H1 (cell line): ENCODE measurements around the gene GTF2F1. TPM values are rescaled to one million over a fixed set of nuclear protein-coding genes. Genes with fewer than 3 reads are reported as not detected.

ENCODE experiments used
- CTBP2 ChIP-seq: IDR thresholded peaks from 2 replicates; pipeline ENCODE4 v1.7.0; 2011; ENCODE audit warnings: borderline replicate concordance, mild to moderate bottlenecking, moderate library complexity, mixed read lengths, low read length; ENCODE audit not compliant: insufficient read depth, insufficient read length
- POLR2AphosphoS5 ChIP-seq: IDR thresholded peaks from 2 replicates; pipeline ENCODE4 v1.6.1; 2011; ENCODE audit warnings: low read depth, low read length
- polyA plus RNA-seq, 7 experiments: library from polyadenylated mRNA; depleted of rRNA in 3 of 7; stranded (reverse) in 5 of 7; unstranded in 2 of 7; fragments of >200 nt in 5 of 7; fragments of 200-250 nt in 2 of 7; gene quantifications; 1 replicate in 5 of 7; 2 replicates in 1 of 7; 4 replicates in 1 of 7; pipeline versions ENCODE4 v1.2.1 to v1.2.3, GENCODE V29; 2011 to 2013; ENCODE audit warnings: missing spikeins in 2 of 7, mixed read lengths in 2 of 7
- total RNA-seq: library from RNA; stranded (reverse); fragmentation: NEBNext Ultra II Directional; extraction: Animal tissue kit (Norgen Biotek cat#: 25700); gene quantifications from 2 replicates; pipeline ENCODE4 v1.2.1, GENCODE V29; 2021

The GTF2F1 gene
- total and polyA plus RNA-seq, 2 of the 8 experiments (the other 6 are each of a cell fraction or from before 2014, with no cell fraction given), result 29.3 to 56.3 TPM

DNA sequence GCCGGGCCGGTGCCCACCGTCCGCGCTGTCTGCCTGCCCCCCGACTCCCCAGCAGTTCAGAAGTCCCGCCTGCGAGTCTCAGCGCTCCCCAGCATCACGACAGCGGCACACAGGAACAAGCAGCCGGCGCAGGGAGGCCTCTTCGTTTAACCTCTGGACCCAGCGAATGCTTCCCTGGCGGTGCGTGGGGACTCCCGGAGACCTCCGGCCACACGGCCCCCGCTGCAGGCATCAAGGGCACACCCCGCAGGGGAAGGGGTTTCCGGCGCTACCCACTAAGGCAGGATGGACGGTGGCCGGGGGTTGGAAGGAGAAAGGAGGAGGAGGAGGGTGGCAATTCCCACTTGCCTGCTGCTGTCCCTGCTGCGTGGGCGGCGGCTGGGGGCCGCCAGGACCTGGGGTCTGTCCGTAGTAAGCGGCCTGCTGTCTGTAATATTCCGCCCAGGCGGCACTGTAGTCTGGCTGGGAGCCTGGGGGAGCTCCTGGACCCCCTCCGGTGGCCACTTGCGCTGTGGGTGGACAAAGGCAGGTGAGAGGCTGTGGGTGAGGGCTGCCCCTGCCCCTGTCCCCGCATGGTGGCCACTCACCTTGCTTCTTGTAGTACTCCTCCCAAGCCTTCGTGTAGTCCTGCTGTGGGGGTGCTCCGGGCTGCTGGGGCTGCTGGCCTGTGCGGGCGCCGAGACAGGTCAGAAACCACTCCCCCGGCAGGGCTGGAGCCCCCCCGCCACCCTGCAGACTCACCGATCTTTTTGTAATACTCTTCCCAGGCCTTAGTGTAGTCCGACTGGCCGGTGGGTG is 22.0 kb upstream of the GTF2F1 start (continued):
- no peak for TF ChIP-seq CTBP2
- no peak for TF ChIP-seq POLR2AphosphoS5
